K562 (cell line): ENCODE measurements around the gene ZNF615.

ENCODE experiments used
- AFF4 ChIP-seq: sonication (generic); formaldehyde crosslinking; IDR thresholded peaks from 2 replicates; pipeline ENCODE4 v1.8.0; 2023; ENCODE audit warnings: mild to moderate bottlenecking, missing genetic modification reagents
- GATA2 ChIP-seq: sonication (generic); formaldehyde crosslinking; IDR thresholded peaks from 2 replicates; pipeline ENCODE4 v1.4.0; 2020; ENCODE audit warnings: mild to moderate bottlenecking, missing genetic modification reagents
- HOXB6 ChIP-seq: fragments of 250-450 bp; sonication (Bioruptor Pico); IDR thresholded peaks from 2 replicates; pipeline ENCODE4 v1.5.1; 2022; ENCODE audit warnings: mild to moderate bottlenecking, borderline replicate concordance
- SRF ChIP-seq, 2 experiments: fragments of 250-450, 450-650 bp in 1 of 2; sonication (Bioruptor Pico) in 1 of 2; sonication (generic) in 1 of 2; formaldehyde crosslinking; IDR thresholded peaks; 2 replicates each; pipeline versions ENCODE4 v1.5.0 to v1.5.1; 2020 to 2022; ENCODE audit warnings: mild to moderate bottlenecking in 1 of 2, missing genetic modification reagents in 1 of 2
- ZMIZ1 ChIP-seq, 2 experiments: fragments of 150-350 bp in 1 of 2; IDR thresholded peaks; 2 replicates each; pipeline ENCODE4 v1.6.1; 2012 to 2016; ENCODE audit warnings: low read depth in 2 of 2, low read length in 2 of 2, mild to moderate bottlenecking in 1 of 2, moderate library complexity in 1 of 2
- ZNF23 ChIP-seq: fragments of 250-450 bp; sonication (Bioruptor Pico); IDR thresholded peaks from 2 replicates; pipeline ENCODE4 v1.4.0; 2020; ENCODE audit warnings: mild to moderate bottlenecking
- ZNF280A ChIP-seq: fragments of 450-650 bp; IDR thresholded peaks from 2 replicates; pipeline ENCODE4 v1.6.1; 2018; ENCODE audit warnings: mild to moderate bottlenecking, low read depth; ENCODE audit not compliant: partially characterized antibody
- TF ChIP-seq, protein P1 (sequence below): fragments of 250-450 bp; sonication (Bioruptor Pico); IDR thresholded peaks from 2 replicates; pipeline ENCODE4 v1.4.0; 2020; ENCODE audit warnings: mild to moderate bottlenecking

- TF ChIP-seq HOXB6 (CRISPR knock-in tag) = no peak
- TF ChIP-seq ZNF280A = no peak
- no peak for TF ChIP-seq ZNF23 (CRISPR knock-in tag)
- no peak for TF ChIP-seq GATA2 (CRISPR knock-in tag)
- TF ChIP-seq SRF (CRISPR knock-in tag; IDR thresholded peaks at IDR 0.05) = no peak
- TF ChIP-seq ZMIZ1 (IDR thresholded peaks at IDR 0.05; ENCODE audit: low read depth in 2 of 2, low read length in 2 of 2) = no peak
- TF ChIP-seq, protein P1, sequence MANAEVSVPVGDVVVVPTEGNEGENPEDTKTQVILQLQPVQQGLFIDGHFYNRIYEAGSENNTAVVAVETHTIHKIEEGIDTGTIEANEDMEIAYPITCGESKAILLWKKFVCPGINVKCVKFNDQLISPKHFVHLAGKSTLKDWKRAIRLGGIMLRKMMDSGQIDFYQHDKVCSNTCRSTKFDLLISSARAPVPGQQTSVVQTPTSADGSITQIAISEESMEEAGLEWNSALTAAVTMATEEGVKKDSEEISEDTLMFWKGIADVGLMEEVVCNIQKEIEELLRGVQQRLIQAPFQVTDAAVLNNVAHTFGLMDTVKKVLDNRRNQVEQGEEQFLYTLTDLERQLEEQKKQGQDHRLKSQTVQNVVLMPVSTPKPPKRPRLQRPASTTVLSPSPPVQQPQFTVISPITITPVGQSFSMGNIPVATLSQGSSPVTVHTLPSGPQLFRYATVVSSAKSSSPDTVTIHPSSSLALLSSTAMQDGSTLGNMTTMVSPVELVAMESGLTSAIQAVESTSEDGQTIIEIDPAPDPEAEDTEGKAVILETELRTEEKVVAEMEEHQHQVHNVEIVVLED = no peak
- no peak for TF ChIP-seq AFF4
These were observed 583 bp downstream of the ZNF615 start for GRCh38 chr19:52007451-52007805.
